RWPE2 (cell line): ENCODE measurements around the gene PPM1D.
"Not testable (repeated sequence)": the region's sequence is repeated elsewhere in the genome, so short reads cannot be mapped to it uniquely, and the experiment has no call there.

Experiments
- ATAC-seq: fragments of 200-7000 bp; cut with Tn5 transposase; 3 replicates; pipeline ENCODE4 v1.9.1; 2021; ENCODE audit warnings: low read depth
- DNase-seq: peaks from one replicate; pipeline ENCODE4 v3.0.0-alpha.2; 2020; ENCODE audit warnings: low spot score
- H3K27ac ChIP-seq: fragments of 450-650 bp; 2 replicates; pipeline ENCODE4 v1.5.1; 2017; ENCODE audit warnings: mild to moderate bottlenecking; ENCODE audit not compliant: poor library complexity, severe bottlenecking
- H3K27me3 ChIP-seq: fragments of 250-450 bp; sonication (Bioruptor Pico); 2 replicates; pipeline ENCODE4 v1.5.1; 2021; ENCODE audit warnings: mild to moderate bottlenecking, moderate library complexity; ENCODE audit not compliant: insufficient read depth, poor library complexity, severe bottlenecking
- H3K36me3 ChIP-seq: fragments of 250-450 bp; sonication (Bioruptor Pico); 2 replicates; pipeline ENCODE4 v1.5.1; 2020; ENCODE audit warnings: low read depth, mild to moderate bottlenecking, moderate library complexity
- H3K4me1 ChIP-seq: fragments of 250-450 bp; sonication (Bioruptor Pico); 2 replicates; pipeline ENCODE4 v1.5.1; 2021; ENCODE audit warnings: mild to moderate bottlenecking, moderate library complexity; ENCODE audit not compliant: insufficient read depth, poor library complexity, severe bottlenecking
- H3K4me3 ChIP-seq: fragments of 250-450 bp; sonication (Bioruptor Pico); 2 replicates; pipeline ENCODE4 v1.5.1; 2021; ENCODE audit warnings: mild to moderate bottlenecking, moderate library complexity; ENCODE audit not compliant: severe bottlenecking
- H3K9me3 ChIP-seq: fragments of 250-450 bp; sonication (Bioruptor Pico); 2 replicates; pipeline ENCODE4 v1.5.1; 2021; ENCODE audit warnings: mild to moderate bottlenecking, moderate library complexity; ENCODE audit not compliant: severe bottlenecking
- CTCF ChIP-seq: fragments of 450-650 bp; IDR thresholded peaks from one replicate; pipeline ENCODE4 v1.5.1; 2017; ENCODE audit warnings: mild to moderate bottlenecking, moderate library complexity; ENCODE audit not compliant: poor library complexity, severe bottlenecking

The PPM1D gene

GRCh38 chr17:60599620-60600489 lies at the start of gene PPM1D:
Gene PPM1D (plus strand): TSS chr17:60600193. CDS start chr17:60600415, 222 bp downstream.
- DNase-seq (peak; percentile 99), ATAC-seq (peak; percentile 83)
- TF ChIP-seq CTCF, result no peak
- Histone ChIP-seq H3K36me3 (no peaks in the 10 kb centered on the region), H3K4me1 (peaks cover 3% of the 10 kb centered on the region), H3K9me3 (no peaks in the 10 kb centered on the region), H3K4me3 (peak within 1 kb of the TSS; percentile 76), H3K27ac (peak within 1 kb of the TSS; percentile 70), H3K27me3 (no peaks in the 10 kb centered on the region)

DNA sequence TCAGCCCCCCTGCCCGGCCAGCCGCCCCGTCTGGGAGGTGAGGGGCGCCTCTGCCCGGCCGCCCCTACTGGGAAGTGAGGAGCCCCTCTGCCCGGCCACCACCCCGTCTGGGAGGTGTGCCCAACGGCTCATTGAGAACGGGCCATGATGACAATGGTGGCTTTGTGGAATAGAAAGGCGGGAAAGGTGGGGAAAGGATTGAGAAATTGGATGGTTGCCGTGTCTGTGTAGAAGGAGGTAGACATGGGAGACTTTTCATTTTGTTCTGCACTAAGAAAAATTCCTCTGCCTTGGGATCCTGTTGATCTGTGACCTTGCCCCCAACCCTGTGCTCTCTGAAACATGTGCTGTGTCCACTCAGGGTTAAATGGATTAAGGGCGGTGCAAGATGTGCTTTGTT lies 47.7 kb upstream of the PPM1D start:
- H3K27ac ChIP-seq, H3K4me1 ChIP-seq, DNase-seq, H3K36me3 ChIP-seq, H3K27me3 ChIP-seq, ATAC-seq, H3K4me3 ChIP-seq, H3K9me3 ChIP-seq: not testable (repeated sequence)

DNA sequence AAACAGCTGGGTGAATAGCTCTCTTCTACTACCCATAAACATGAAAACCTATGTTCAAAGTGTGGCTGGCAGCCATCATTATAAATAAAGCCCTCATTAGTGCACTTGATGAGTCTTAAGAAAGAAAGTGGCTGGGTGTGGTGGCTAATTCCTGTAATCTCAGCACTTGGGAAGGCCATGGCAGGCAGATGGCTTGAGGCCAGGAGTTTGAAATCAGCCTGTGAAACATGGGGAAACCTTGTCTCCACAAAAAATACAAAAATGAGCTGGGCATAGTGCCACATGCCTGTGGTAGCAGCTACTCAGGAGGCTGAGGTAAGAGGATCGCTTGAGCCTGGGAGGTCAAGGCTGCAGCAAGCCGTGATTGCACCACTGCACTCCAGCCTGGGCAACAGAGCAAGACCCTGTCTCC lies 45.6 kb upstream of the PPM1D start:
- no peak for TF ChIP-seq CTCF
- Histone ChIP-seq H3K27ac (no peak overlapping the region), H3K27me3 (no peaks in the 10 kb centered on the region), H3K36me3 (no peaks in the 10 kb centered on the region), H3K9me3 (peaks cover 3% of the 10 kb centered on the region), H3K4me1 (no peaks in the 10 kb centered on the region), H3K4me3 (no peak overlapping the region)
- DNase-seq (no peak), ATAC-seq (no peak)

DNA sequence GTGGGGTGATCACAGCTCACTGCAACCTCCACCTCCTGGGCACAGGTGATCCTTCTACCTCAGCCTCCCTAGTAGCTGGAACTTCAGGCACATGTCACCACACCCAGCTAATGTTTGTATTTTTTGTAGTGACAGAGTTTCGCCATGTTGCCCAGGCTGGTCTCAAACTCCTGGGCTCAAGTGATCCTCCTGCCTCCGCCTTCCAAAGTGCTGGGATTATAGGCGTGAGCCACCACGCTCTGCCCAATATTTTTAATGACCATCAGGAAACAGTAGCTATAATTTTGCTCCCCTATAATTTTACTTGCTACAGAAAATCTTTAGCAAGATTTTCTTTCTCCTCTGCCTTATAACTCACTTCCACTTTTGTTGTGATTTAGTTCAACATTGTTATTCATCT lies 44.2 kb upstream of the PPM1D start:
- H3K4me3 ChIP-seq, result no peak overlapping the region
- H3K4me1 ChIP-seq, result no peaks in the 10 kb centered on the region
- no peak for DNase-seq
- H3K9me3 ChIP-seq, result peaks cover 3% of the 10 kb centered on the region
- no peak for ATAC-seq
- no peaks in the 10 kb centered on the region for H3K36me3 ChIP-seq
- no peak overlapping the region for H3K27ac ChIP-seq
- no peaks in the 10 kb centered on the region for H3K27me3 ChIP-seq
- TF ChIP-seq CTCF, result no peak

GRCh38 chr17:60557805-60558204 lies 42.2 kb upstream of the PPM1D start:
- no peaks in the 10 kb centered on the region for H3K36me3 ChIP-seq
- peaks cover 3% of the 10 kb centered on the region for H3K9me3 ChIP-seq
- no peak for ATAC-seq
- no peaks in the 10 kb centered on the region for H3K27me3 ChIP-seq
- no peaks in the 10 kb centered on the region for H3K4me1 ChIP-seq
- DNase-seq, result no peak
- no peak overlapping the region for H3K27ac ChIP-seq
- no peak for TF ChIP-seq CTCF
- H3K4me3 ChIP-seq, result no peak overlapping the region
